HepG2 (cell line): ENCODE measurements around the gene ABHD1. TPM values are rescaled to one million over a fixed set of nuclear protein-coding genes. Genes with fewer than 3 reads are reported as not detected.
A peak's percentile ranks its signal among the peaks of the same experiment; 100 is the strongest.

Experiments used
- DZIP1 ChIP-seq: sonication (generic); formaldehyde crosslinking; IDR thresholded peaks from 2 replicates; pipeline ENCODE4 v1.5.0; 2020; ENCODE audit warnings: mild to moderate bottlenecking, missing genetic modification reagents
- GABPA ChIP-seq, 2 experiments: IDR thresholded peaks; 2 replicates each; pipeline ENCODE4 v1.6.1; 2011 to 2016; ENCODE audit warnings: low read depth in 2 of 2, low read length in 1 of 2, missing biosample characterization in 1 of 2, missing genetic modification characterization in 1 of 2
- JUND ChIP-seq: sonication (generic); formaldehyde crosslinking; IDR thresholded peaks from 2 replicates; pipeline ENCODE4 v1.8.0; 2022; ENCODE audit warnings: mild to moderate bottlenecking, missing genetic modification reagents
- MXD1 ChIP-seq: sonication (generic); formaldehyde crosslinking; IDR thresholded peaks from 2 replicates; pipeline ENCODE4 v1.4.0; 2020; ENCODE audit warnings: mild to moderate bottlenecking, missing genetic modification reagents
- NFE2 ChIP-seq: sonication (generic); formaldehyde crosslinking; IDR thresholded peaks from 2 replicates; pipeline ENCODE4 v1.4.0; 2020; ENCODE audit warnings: missing genetic modification reagents
- PHF20 ChIP-seq: sonication (generic); formaldehyde crosslinking; IDR thresholded peaks from 2 replicates; pipeline ENCODE4 v1.5.0; 2020; ENCODE audit warnings: mild to moderate bottlenecking, missing genetic modification reagents
- PHF21A ChIP-seq: sonication (generic); formaldehyde crosslinking; IDR thresholded peaks from 2 replicates; pipeline ENCODE4 v1.5.0; 2020; ENCODE audit warnings: mild to moderate bottlenecking, missing genetic modification reagents
- SUZ12 ChIP-seq: fragments of 150-350 bp; IDR thresholded peaks from 2 replicates; pipeline ENCODE4 v1.6.1; 2014; ENCODE audit warnings: low read depth, low read length
- ZFP91 ChIP-seq: sonication (generic); formaldehyde crosslinking; IDR thresholded peaks from 2 replicates; pipeline ENCODE4 v1.9.0; 2022; ENCODE audit warnings: missing genetic modification reagents, mild to moderate bottlenecking, borderline replicate concordance
- ZKSCAN1 ChIP-seq: fragments of 150-350 bp; IDR thresholded peaks from 2 replicates; pipeline ENCODE4 v1.6.1; 2014; ENCODE audit warnings: low read length
- ZNF317 ChIP-seq: sonication (generic); formaldehyde crosslinking; IDR thresholded peaks from 2 replicates; pipeline ENCODE4 v1.5.0; 2020; ENCODE audit warnings: mild to moderate bottlenecking, missing genetic modification reagents
- ZNF33A ChIP-seq: sonication (generic); formaldehyde crosslinking; IDR thresholded peaks from 2 replicates; pipeline ENCODE4 v1.5.1; 2020; ENCODE audit warnings: missing genetic modification reagents, mild to moderate bottlenecking, moderate library complexity, borderline replicate concordance
- ZNF503 ChIP-seq: sonication (generic); formaldehyde crosslinking; IDR thresholded peaks from 2 replicates; pipeline ENCODE4 v1.4.0; 2020; ENCODE audit warnings: missing genetic modification reagents
- ZNF547 ChIP-seq: sonication (generic); formaldehyde crosslinking; IDR thresholded peaks from 2 replicates; pipeline ENCODE4 v1.5.1; 2020; ENCODE audit warnings: mild to moderate bottlenecking, missing genetic modification reagents
- ZNF749 ChIP-seq: sonication (generic); formaldehyde crosslinking; IDR thresholded peaks from 2 replicates; pipeline ENCODE4 v1.8.0; 2022; ENCODE audit warnings: mild to moderate bottlenecking, missing genetic modification reagents, moderate library complexity, borderline replicate concordance
- ZSCAN22 ChIP-seq: sonication (generic); formaldehyde crosslinking; IDR thresholded peaks from 2 replicates; pipeline ENCODE4 v1.4.0; 2020; ENCODE audit warnings: mild to moderate bottlenecking, missing genetic modification reagents
- polyA plus RNA-seq, 8 experiments: library from polyadenylated mRNA; depleted of rRNA in 3 of 8; stranded (reverse) in 7 of 8; unstranded in 1 of 8; fragments of >200 nt; fragmentation: Illumina TruSeq in 4 of 8; extraction: Trizol in 4 of 8; gene quantifications; 2 replicates each; pipeline versions ENCODE4 v1.2.1 to v1.2.3, GENCODE V29; 2011 to 2016; ENCODE audit warnings: low read depth in 4 of 8, missing spikeins in 1 of 8, mixed read lengths in 1 of 8; ENCODE audit not compliant: insufficient read depth in 1 of 8
- total RNA-seq, 5 experiments: library from RNA; depleted of rRNA; stranded (reverse); fragments of >200 nt; fragmentation: Illumina TruSeq; extraction: Trizol; gene quantifications; 2 replicates each; pipeline ENCODE4 v1.2.3, GENCODE V29; 2016; ENCODE audit warnings: low read depth in 1 of 5
- TF ChIP-seq, protein P1 (sequence below): IDR thresholded peaks from 2 replicates; pipeline ENCODE4 v1.6.1; 2016; ENCODE audit warnings: mild to moderate bottlenecking
- TF ChIP-seq, protein P2 (sequence below): sonication (generic); formaldehyde crosslinking; IDR thresholded peaks from 2 replicates; pipeline ENCODE4 v1.8.0; 2022; ENCODE audit warnings: low read depth, missing genetic modification reagents

ABHD1 gene
- total and polyA plus RNA-seq, 2 of the 13 experiments (the other 11 are each of a cell fraction or from before 2014, with no cell fraction given) = 0.04 to 0.81 TPM

GRCh38 chr2:27086090-27086723 lies 37.4 kb upstream of the ABHD1 start (continued):
- TF ChIP-seq ZFP91 (CRISPR knock-in tag) = no peak; the same call in 1 of the 2 replicates
- TF ChIP-seq GABPA (IDR thresholded peaks at IDR 0.05; ENCODE audit: low read depth, low read length) = no peak
- TF ChIP-seq GABPA (CRISPR knock-in tag; IDR thresholded peaks at IDR 0.05; ENCODE audit: low read depth) = no peak
- TF ChIP-seq PHF21A (CRISPR knock-in tag) = no peak; the same call in 1 of the 2 replicates
- TF ChIP-seq JUND (CRISPR knock-in tag) = no peak
- TF ChIP-seq MXD1 (CRISPR knock-in tag) = no peak
- TF ChIP-seq, protein P1, sequence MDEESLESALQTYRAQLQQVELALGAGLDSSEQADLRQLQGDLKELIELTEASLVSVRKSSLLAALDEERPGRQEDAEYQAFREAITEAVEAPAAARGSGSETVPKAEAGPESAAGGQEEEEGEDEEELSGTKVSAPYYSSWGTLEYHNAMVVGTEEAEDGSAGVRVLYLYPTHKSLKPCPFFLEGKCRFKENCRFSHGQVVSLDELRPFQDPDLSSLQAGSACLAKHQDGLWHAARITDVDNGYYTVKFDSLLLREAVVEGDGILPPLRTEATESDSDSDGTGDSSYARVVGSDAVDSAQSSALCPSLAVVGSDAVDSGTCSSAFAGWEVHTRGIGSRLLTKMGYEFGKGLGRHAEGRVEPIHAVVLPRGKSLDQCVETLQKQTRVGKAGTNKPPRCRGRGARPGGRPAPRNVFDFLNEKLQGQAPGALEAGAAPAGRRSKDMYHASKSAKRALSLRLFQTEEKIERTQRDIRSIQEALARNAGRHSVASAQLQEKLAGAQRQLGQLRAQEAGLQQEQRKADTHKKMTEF = peak; percentile 78
- TF ChIP-seq, protein P2, sequence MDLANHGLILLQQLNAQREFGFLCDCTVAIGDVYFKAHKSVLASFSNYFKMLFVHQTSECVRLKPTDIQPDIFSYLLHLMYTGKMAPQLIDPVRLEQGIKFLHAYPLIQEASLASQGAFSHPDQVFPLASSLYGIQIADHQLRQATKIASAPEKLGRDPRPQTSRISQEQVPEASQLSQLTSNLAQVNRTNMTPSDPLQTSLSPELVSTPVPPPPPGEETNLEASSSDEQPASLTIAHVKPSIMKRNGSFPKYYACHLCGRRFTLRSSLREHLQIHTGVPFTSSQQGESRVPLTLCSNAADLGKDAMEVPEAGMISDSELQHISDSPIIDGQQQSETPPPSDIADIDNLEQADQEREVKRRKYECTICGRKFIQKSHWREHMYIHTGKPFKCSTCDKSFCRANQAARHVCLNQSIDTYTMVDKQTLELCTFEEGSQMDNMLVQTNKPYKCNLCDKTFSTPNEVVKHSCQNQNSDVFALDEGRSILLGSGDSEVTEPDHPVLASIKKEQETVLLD (CRISPR knock-in tag) = peak; percentile 67; the same call in 1 of the 2 replicates
- peak; percentile 50; the same call in 1 of the 2 replicates for TF ChIP-seq ZNF503 (CRISPR knock-in tag)
- peak; percentile 59 for TF ChIP-seq DZIP1 (CRISPR knock-in tag)
- no peak for TF ChIP-seq ZNF33A (CRISPR knock-in tag)
- no peak for TF ChIP-seq NFE2
- TF ChIP-seq SUZ12 = no peak
- peak; percentile 55; the same call in 1 of the 2 replicates for TF ChIP-seq ZNF749 (CRISPR knock-in tag)
- no peak for TF ChIP-seq ZKSCAN1
- TF ChIP-seq PHF20 (CRISPR knock-in tag) = peak; percentile 59
- no peak for TF ChIP-seq ZNF317 (CRISPR knock-in tag)
- peak; percentile 67; the same call in 1 of the 2 replicates for TF ChIP-seq ZNF547 (CRISPR knock-in tag)
- no peak for TF ChIP-seq ZSCAN22
